ENCODE results near the gene DAPK2.

- TF ChIP-seq CTCF (conservative IDR thresholded peaks at IDR 0.05 in 1 of 2, IDR thresholded peaks at IDR 0.05 in 1 of 2; ENCODE audit: low read depth in 1 of 2, low read length in 2 of 2) (no peak), EZH2 (IDR thresholded peaks at IDR 0.05; ENCODE audit: low read length, missing control alignments) (no peak)
These were observed 24.9 kb upstream of the DAPK2 start for GRCh38 chr15:64070965-64071851.

Data from fibroblast of lung (primary cell).